GM23338 (cell line): ENCODE results near the gene TFEB.

Experiments used
- CREB1 ChIP-seq: fragments of 250-450 bp; sonication (Bioruptor Pico); IDR thresholded peaks from 2 replicates; pipeline ENCODE4 v1.5.0; 2020; ENCODE audit warnings: low read depth, mild to moderate bottlenecking, moderate library complexity
- CTCF ChIP-seq, 2 experiments: fragments of 200-600 bp in 1 of 2; sonication (generic) in 1 of 2; conservative IDR thresholded peaks; 2 replicates each; pipeline versions ENCODE4 v1.5.1 to v1.6.1; 2016 to 2017; ENCODE audit warnings: antibody characterized with exemption in 2 of 2, low read depth in 2 of 2, mild to moderate bottlenecking in 2 of 2, moderate library complexity in 1 of 2
- ETS1 ChIP-seq: IDR thresholded peaks from 2 replicates; pipeline ENCODE4 v1.6.1; 2016; ENCODE audit warnings: antibody characterized with exemption
- EZH2 ChIP-seq: fragments of 200-600 bp; sonication (generic); IDR thresholded peaks from one replicate; pipeline ENCODE4 v1.8.0; 2017; ENCODE audit warnings: antibody characterized with exemption, mild to moderate bottlenecking, low read depth; ENCODE audit not compliant: unreplicated experiment
- EZH2phosphoT487 ChIP-seq: fragments of 200-600 bp; sonication (generic); IDR thresholded peaks from one replicate; pipeline ENCODE4 v1.8.1; 2018; ENCODE audit warnings: antibody characterized with exemption; ENCODE audit not compliant: unreplicated experiment
- JUNB ChIP-seq: IDR thresholded peaks from one replicate; pipeline ENCODE4 v1.6.1; 2016; ENCODE audit warnings: antibody characterized with exemption; ENCODE audit not compliant: unreplicated experiment
- NANOG ChIP-seq: IDR thresholded peaks from 2 replicates; pipeline ENCODE4 v1.6.1; 2016; ENCODE audit warnings: antibody characterized with exemption, borderline replicate concordance
- POLR2AphosphoS5 ChIP-seq: IDR thresholded peaks from 2 replicates; pipeline ENCODE4 v1.6.1; 2016; ENCODE audit warnings: antibody characterized with exemption, low read depth
- REST ChIP-seq: IDR thresholded peaks from one replicate; pipeline ENCODE4 v1.6.1; 2018; ENCODE audit warnings: antibody characterized with exemption; ENCODE audit not compliant: unreplicated experiment
- STAT1 ChIP-seq: IDR thresholded peaks from one replicate; pipeline ENCODE4 v1.6.1; 2016; ENCODE audit warnings: antibody characterized with exemption; ENCODE audit not compliant: unreplicated experiment
- ZNF114 ChIP-seq: fragments of 250-450 bp; sonication (Bioruptor Pico); IDR thresholded peaks from 2 replicates; pipeline ENCODE4 v1.5.0; 2020; ENCODE audit warnings: mild to moderate bottlenecking, moderate library complexity
- ZNF331 ChIP-seq: fragments of 250-450 bp; sonication (Bioruptor Pico); IDR thresholded peaks from 2 replicates; pipeline ENCODE4 v1.5.0; 2020; ENCODE audit warnings: low read depth, mild to moderate bottlenecking, moderate library complexity
- ZNF462 ChIP-seq: fragments of 250-450 bp; sonication (Bioruptor Pico); IDR thresholded peaks from 2 replicates; pipeline ENCODE4 v1.5.0; 2020; ENCODE audit warnings: mild to moderate bottlenecking, moderate library complexity

- TF ChIP-seq CTCF (conservative IDR thresholded peaks at IDR 0.05; ENCODE audit: low read depth in 2 of 2) (no peak), ZNF462 (CRISPR knock-in tag) (no peak), JUNB (no peak), EZH2 (no peak), CREB1 (CRISPR knock-in tag) (no peak), REST (no peak), POLR2AphosphoS5 (no peak), NANOG (no peak), EZH2phosphoT487 (no peak), ZNF114 (CRISPR knock-in tag) (no peak), ETS1 (no peak), ZNF331 (CRISPR knock-in tag) (no peak), STAT1 (no peak)
Measured at GRCh38 chr6:41652866-41653652, 82.3 kb downstream of the TFEB start.
